SU-DHL-6 (cell line): Measurements from ENCODE around the gene SMAD3.

Experiments
- H2AFZ ChIP-seq: fragments of 200-600 bp; sonication (generic); 2 replicates; pipeline ENCODE4 v1.6.1; 2014; ENCODE audit warnings: low read depth, mild to moderate bottlenecking, moderate library complexity, mixed read lengths, antibody characterized with exemption, low read length; ENCODE audit not compliant: severe bottlenecking
- H3F3A ChIP-seq: fragments of 200-600 bp; shearing (Covaris generic); 2 replicates; pipeline ENCODE4 v1.6.0; 2016; ENCODE audit warnings: antibody characterized with exemption, mild to moderate bottlenecking; ENCODE audit not compliant: insufficient read depth
- H3K27ac ChIP-seq: fragments of 200-600 bp; sonication (generic); 2 replicates; pipeline ENCODE4 v1.5.1; 2016; ENCODE audit warnings: low read depth, mild to moderate bottlenecking, low read length, moderate library complexity, mixed read lengths
- H3K27me3 ChIP-seq: fragments of 200-600 bp; sonication (generic), shearing (Covaris generic); 2 replicates; pipeline ENCODE4 v1.6.0; 2014; ENCODE audit warnings: mild to moderate bottlenecking, low read length
- H3K36me3 ChIP-seq: fragments of 200-600 bp; sonication (generic); 2 replicates; pipeline ENCODE4 v1.6.1; 2014; ENCODE audit warnings: mild to moderate bottlenecking, low read length, mixed read lengths
- H3K4me2 ChIP-seq: fragments of 300-600, 200-600 bp; shearing (Covaris generic), sonication (generic); 2 replicates; pipeline ENCODE4 v1.6.0; 2014; ENCODE audit warnings: low read length, low read depth, mild to moderate bottlenecking; ENCODE audit not compliant: poor library complexity, severe bottlenecking
- H3K4me3 ChIP-seq: fragments of 200-600 bp; sonication (generic); 2 replicates; pipeline ENCODE4 v1.5.1; 2014; ENCODE audit warnings: antibody characterized with exemption, low read length, mild to moderate bottlenecking, mixed read lengths; ENCODE audit not compliant: insufficient read depth, poor library complexity, severe bottlenecking
- H3K79me2 ChIP-seq: fragments of 200-600 bp; sonication (generic); 2 replicates; pipeline ENCODE4 v1.6.1; 2014; ENCODE audit warnings: mild to moderate bottlenecking, low read length, moderate library complexity; ENCODE audit not compliant: insufficient read depth
- H3K9ac ChIP-seq: fragments of 200-600 bp; sonication (generic); 2 replicates; pipeline ENCODE4 v1.7.0; 2014; ENCODE audit warnings: mild to moderate bottlenecking, low read length
- H3K9me2 ChIP-seq: fragments of 200-600 bp; sonication (generic); replicated peaks from 2 replicates; pipeline ENCODE4 v1.6.1; 2014; ENCODE audit warnings: low read length; ENCODE audit not compliant: insufficient read depth
- H3K9me3 ChIP-seq: fragments of 200-600 bp; sonication (generic); 2 replicates; pipeline ENCODE4 v1.6.1; 2014; ENCODE audit warnings: low read length, mixed read lengths; ENCODE audit not compliant: insufficient read depth
- H4K20me1 ChIP-seq: fragments of 200-600 bp; sonication (generic); 2 replicates; pipeline ENCODE4 v1.6.1; 2014; ENCODE audit warnings: low read depth, mild to moderate bottlenecking, antibody characterized with exemption, low read length, moderate library complexity, mixed read lengths
- CTCF ChIP-seq: fragments of 200-600 bp; sonication (generic); IDR thresholded peaks from one replicate; pipeline ENCODE4 v1.5.1; 2017; ENCODE audit warnings: antibody characterized with exemption, mild to moderate bottlenecking, low read length, moderate library complexity; ENCODE audit not compliant: insufficient read depth, poor library complexity, severe bottlenecking
- EZH2phosphoT487 ChIP-seq: fragments of 200-600 bp; sonication (generic), shearing (Covaris generic); conservative IDR thresholded peaks from 2 replicates; pipeline ENCODE4 v1.6.1; 2018; ENCODE audit warnings: mild to moderate bottlenecking, antibody characterized with exemption, low read length, moderate library complexity, mixed read lengths

The SMAD3 gene

GRCh38 chr15:67170143-67170925 lies 104.9 kb downstream of the SMAD3 start:
- no peaks in the 10 kb centered on the region for H3K9me2 ChIP-seq
- no peak overlapping the region for H2AFZ ChIP-seq
- no peaks in the 10 kb centered on the region for H3F3A ChIP-seq
- no peak overlapping the region for H3K4me2 ChIP-seq
- no peak overlapping the region for H3K4me3 ChIP-seq
- no peaks in the 10 kb centered on the region for H3K36me3 ChIP-seq
- no peak overlapping the region for H3K27ac ChIP-seq
- no peak for TF ChIP-seq EZH2phosphoT487
- no peak for TF ChIP-seq CTCF
- H3K9ac ChIP-seq: no peak overlapping the region
- no peaks in the 10 kb centered on the region for H3K9me3 ChIP-seq
- H3K27me3 ChIP-seq: no peaks in the 10 kb centered on the region
- H4K20me1 ChIP-seq: no peaks in the 10 kb centered on the region
- H3K79me2 ChIP-seq: no peaks in the 10 kb centered on the region

GRCh38 chr15:67171471-67171870 lies 106.1 kb downstream of the SMAD3 start:
- H3K4me2 ChIP-seq: no peak overlapping the region
- H3K79me2 ChIP-seq: no peaks in the 10 kb centered on the region
- H3K4me3 ChIP-seq: no peak overlapping the region
- H3F3A ChIP-seq: no peaks in the 10 kb centered on the region
- TF ChIP-seq EZH2phosphoT487 (no peak), CTCF (no peak)
- H3K9me2 ChIP-seq: no peaks in the 10 kb centered on the region
- no peak overlapping the region for H2AFZ ChIP-seq
- no peaks in the 10 kb centered on the region for H4K20me1 ChIP-seq
- no peaks in the 10 kb centered on the region for H3K27me3 ChIP-seq
- no peaks in the 10 kb centered on the region for H3K9me3 ChIP-seq
- no peak overlapping the region for H3K27ac ChIP-seq
- H3K9ac ChIP-seq: no peak overlapping the region
- H3K36me3 ChIP-seq: no peaks in the 10 kb centered on the region

GRCh38 chr15:67172172-67172571 lies 106.8 kb downstream of the SMAD3 start:
- no peak for TF ChIP-seq CTCF
- TF ChIP-seq EZH2phosphoT487: no peak
- Histone ChIP-seq H4K20me1 (no peaks in the 10 kb centered on the region), H3K79me2 (no peaks in the 10 kb centered on the region), H2AFZ (no peak overlapping the region), H3K9me2 (no peaks in the 10 kb centered on the region), H3K27ac (no peak overlapping the region), H3K36me3 (no peaks in the 10 kb centered on the region), H3K9ac (no peak overlapping the region), H3K4me2 (no peak overlapping the region), H3K27me3 (no peaks in the 10 kb centered on the region), H3F3A (no peaks in the 10 kb centered on the region), H3K9me3 (no peaks in the 10 kb centered on the region), H3K4me3 (no peak overlapping the region)
